ENCODE measurements around the gene GDA. TPM values are rescaled to one million over a fixed set of nuclear protein-coding genes. Genes with fewer than 3 reads are reported as not detected.
A peak's percentile ranks its signal among the peaks of the same experiment; 100 is the strongest.

The GDA gene
- total RNA-seq, 1 donor from 2014 or later: 1.8 TPM

DNA sequence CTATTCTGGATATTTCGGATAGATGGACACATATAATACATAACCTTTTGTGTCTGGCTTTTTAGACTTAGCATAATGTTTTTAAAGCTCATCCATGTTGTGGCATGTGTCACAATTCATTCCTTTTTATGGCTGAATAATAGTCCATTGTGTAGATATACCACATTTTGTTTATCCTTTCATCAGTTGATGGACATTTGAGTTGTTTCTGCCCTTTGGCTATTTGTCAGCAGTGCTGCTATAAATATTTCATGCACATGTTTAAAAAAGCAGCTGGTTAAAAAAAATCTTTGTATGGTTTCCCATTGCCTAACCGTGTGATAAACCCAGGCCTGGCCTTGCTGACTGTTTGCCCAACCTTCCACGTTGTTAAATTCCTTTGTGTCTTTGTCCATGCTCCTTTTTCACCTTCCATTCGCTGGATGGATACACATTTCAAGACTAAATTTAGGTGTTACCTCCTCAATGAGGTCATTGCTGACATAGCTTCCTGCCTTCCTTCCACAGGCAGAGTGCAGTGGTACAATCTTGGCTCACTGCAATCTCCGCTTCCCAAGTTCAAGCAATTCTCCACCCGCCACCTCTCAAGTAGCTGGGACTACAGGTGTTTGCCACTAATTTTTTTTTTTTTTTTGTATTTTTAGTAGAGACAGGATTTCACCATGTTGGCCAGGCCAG, 11.3 kb downstream of the GDA start:
- DNase-seq (ENCODE audit: low read depth): no peak
- no peaks in the 10 kb centered on the region for H3K36me3 ChIP-seq (ENCODE audit: control insufficient read depth, insufficient read depth, low read length)
- TF ChIP-seq CTCF (IDR thresholded peaks at IDR 0.05; ENCODE audit: insufficient read depth, low read length, severe bottlenecking): no peak
- H3K27me3 ChIP-seq (ENCODE audit: control insufficient read depth, insufficient read depth, low read length): no peaks in the 10 kb centered on the region
- H3K4me3 ChIP-seq (ENCODE audit: low read depth, low read length): no peak overlapping the region
- FAIRE-seq: no peak

- DNase-seq (ENCODE audit: low read depth): no peak
- Histone ChIP-seq H3K27me3 (ENCODE audit: control insufficient read depth, insufficient read depth, low read length) (no peaks in the 10 kb centered on the region), H3K4me3 (ENCODE audit: low read depth, low read length) (no peak overlapping the region), H3K36me3 (ENCODE audit: control insufficient read depth, insufficient read depth, low read length) (no peaks in the 10 kb centered on the region)
- no peak for FAIRE-seq
- TF ChIP-seq CTCF (IDR thresholded peaks at IDR 0.05; ENCODE audit: insufficient read depth, low read length, severe bottlenecking): no peak
Observed at GRCh38 chr9:72165326-72165725, 16.1 kb downstream of the GDA start.

GRCh38 chr9:72165821-72166547, 16.7 kb downstream of the GDA start:
- no peak overlapping the region for H3K4me3 ChIP-seq (ENCODE audit: low read depth, low read length)
- DNase-seq (ENCODE audit: low read depth) (peak; percentile 45), FAIRE-seq (no peak)
- no peak for TF ChIP-seq CTCF (IDR thresholded peaks at IDR 0.05; ENCODE audit: insufficient read depth, low read length, severe bottlenecking)
- no peaks in the 10 kb centered on the region for H3K27me3 ChIP-seq (ENCODE audit: control insufficient read depth, insufficient read depth, low read length)
- H3K36me3 ChIP-seq (ENCODE audit: control insufficient read depth, insufficient read depth, low read length): no peaks in the 10 kb centered on the region

DNA sequence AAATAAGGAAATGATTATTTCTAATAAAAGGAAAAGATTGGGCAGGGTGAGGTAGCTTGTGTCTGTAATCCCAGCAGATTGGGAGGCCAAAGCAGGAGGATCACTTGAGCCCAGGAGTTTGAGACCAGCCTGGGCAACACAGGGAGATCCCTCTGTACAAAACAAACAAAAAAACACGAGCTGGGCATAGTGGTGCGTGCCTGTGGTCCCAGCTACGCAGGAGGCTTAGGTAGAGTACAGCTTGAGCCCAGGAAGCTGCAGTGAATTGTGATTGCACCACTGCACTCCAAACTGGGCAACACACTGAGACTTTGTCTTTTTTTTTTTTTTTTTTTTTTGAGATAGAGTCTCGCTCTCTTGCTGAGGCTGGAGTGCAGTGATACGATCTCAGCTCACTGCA, 18.8 kb downstream of the GDA start:
- no peak for DNase-seq (ENCODE audit: low read depth)
- Histone ChIP-seq H3K36me3 (ENCODE audit: control insufficient read depth, insufficient read depth, low read length) (no peaks in the 10 kb centered on the region), H3K27me3 (ENCODE audit: control insufficient read depth, insufficient read depth, low read length) (no peaks in the 10 kb centered on the region), H3K4me3 (ENCODE audit: low read depth, low read length) (no peak overlapping the region)
- no peak for TF ChIP-seq CTCF (IDR thresholded peaks at IDR 0.05; ENCODE audit: insufficient read depth, low read length, severe bottlenecking)
- no peak for FAIRE-seq

- no peak for FAIRE-seq
Observed at GRCh38 chr9:72169178-72169577, 19.9 kb downstream of the GDA start.

More at GRCh38 chr9:72169178-72169577, 19.9 kb downstream of the GDA start:
- no peak for DNase-seq (ENCODE audit: low read depth)
- no peak overlapping the region for H3K4me3 ChIP-seq (ENCODE audit: low read depth, low read length)
- no peaks in the 10 kb centered on the region for H3K27me3 ChIP-seq (ENCODE audit: control insufficient read depth, insufficient read depth, low read length)
- TF ChIP-seq CTCF (IDR thresholded peaks at IDR 0.05; ENCODE audit: insufficient read depth, low read length, severe bottlenecking): no peak
- no peaks in the 10 kb centered on the region for H3K36me3 ChIP-seq (ENCODE audit: control insufficient read depth, insufficient read depth, low read length)

All from bronchial epithelial cell (primary cell).